ENCODE measurements around the gene ZNF253. TPM values are rescaled to one million over a fixed set of nuclear protein-coding genes. Genes with fewer than 3 reads are reported as not detected.

The ZNF253 gene
- polyA plus RNA-seq, 1 donor (not counting 4 experiments of a cell fraction or from before 2014, with no cell fraction given), result 2.3 TPM

DNA sequence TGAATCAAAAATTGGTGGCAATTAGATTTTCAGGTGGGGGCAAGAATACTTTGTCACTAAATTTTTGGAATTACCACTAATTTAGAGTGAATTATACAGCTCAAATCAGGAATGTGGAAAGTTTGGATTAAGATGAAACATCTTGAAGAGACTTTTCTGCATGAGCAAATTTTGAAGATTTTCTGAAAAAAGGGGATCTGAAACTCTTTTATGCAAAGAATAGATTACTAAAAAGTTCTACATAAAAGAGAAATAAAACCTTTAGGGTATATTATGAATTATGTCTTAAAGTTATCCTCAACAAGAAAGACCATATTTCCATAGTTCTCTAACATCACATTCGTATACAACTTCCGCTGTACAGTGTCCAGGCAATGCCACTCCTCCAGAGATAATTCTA lies 71.7 kb downstream of the ZNF253 start:
- H3K36me3 ChIP-seq (ENCODE audit: control insufficient read depth in 2 of 2, extremely low read depth in 1 of 2, insufficient read depth in 2 of 2, low read length in 2 of 2), result no peaks in the 10 kb centered on the region
- dilution Hi-C loops (cut with MboI; ENCODE audit: extremely low pct_ligation_motif_present, low sequenced_read_pairs), result no loop called here
- H3K9me3 ChIP-seq (ENCODE audit: control insufficient read depth, low read depth, low read length), result peaks cover 16% of the 10 kb centered on the region

DNA sequence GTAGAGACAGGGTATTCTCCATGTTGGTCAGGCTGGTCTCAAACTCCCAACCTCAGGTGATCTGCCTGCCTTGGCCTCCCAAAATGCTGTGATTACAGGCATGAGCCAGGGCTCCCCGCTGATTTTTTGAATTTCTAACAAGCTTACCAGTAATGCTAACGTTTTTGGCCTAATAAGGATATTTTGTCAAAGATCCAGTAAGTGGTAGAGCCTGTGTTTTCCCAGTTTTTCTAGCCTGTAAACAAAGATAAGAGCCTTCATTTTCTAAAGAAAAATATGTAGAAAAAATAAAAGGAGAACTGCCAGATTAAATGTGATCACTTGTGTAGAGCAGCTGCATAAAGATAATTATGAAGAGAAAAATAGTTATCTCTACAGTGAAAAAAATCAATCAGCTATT lies 72.8 kb downstream of the ZNF253 start:
- no peaks in the 10 kb centered on the region for H3K27me3 ChIP-seq (ENCODE audit: control insufficient read depth, extremely low read depth, insufficient read depth, low read length)
- FAIRE-seq (no peak), DNase-seq (ENCODE audit: low read depth, low spot score) (no peak)
- H3K27ac ChIP-seq (ENCODE audit: control insufficient read depth, insufficient read depth, low read length), result no peak overlapping the region
- peaks cover 16% of the 10 kb centered on the region for H3K9me3 ChIP-seq (ENCODE audit: control insufficient read depth, low read depth, low read length)
- no peaks in the 10 kb centered on the region for H3K4me1 ChIP-seq (ENCODE audit: control insufficient read depth, extremely low read depth, insufficient read depth, low read length)
- dilution Hi-C loops (cut with MboI; ENCODE audit: extremely low pct_ligation_motif_present, low sequenced_read_pairs), result no loop called here
- H3K9ac ChIP-seq (ENCODE audit: control insufficient read depth, extremely low read depth, insufficient read depth, low read length), result no peak overlapping the region
- H2AFZ ChIP-seq (ENCODE audit: control insufficient read depth, low read length), result no peak overlapping the region
- TF ChIP-seq, protein P1, sequence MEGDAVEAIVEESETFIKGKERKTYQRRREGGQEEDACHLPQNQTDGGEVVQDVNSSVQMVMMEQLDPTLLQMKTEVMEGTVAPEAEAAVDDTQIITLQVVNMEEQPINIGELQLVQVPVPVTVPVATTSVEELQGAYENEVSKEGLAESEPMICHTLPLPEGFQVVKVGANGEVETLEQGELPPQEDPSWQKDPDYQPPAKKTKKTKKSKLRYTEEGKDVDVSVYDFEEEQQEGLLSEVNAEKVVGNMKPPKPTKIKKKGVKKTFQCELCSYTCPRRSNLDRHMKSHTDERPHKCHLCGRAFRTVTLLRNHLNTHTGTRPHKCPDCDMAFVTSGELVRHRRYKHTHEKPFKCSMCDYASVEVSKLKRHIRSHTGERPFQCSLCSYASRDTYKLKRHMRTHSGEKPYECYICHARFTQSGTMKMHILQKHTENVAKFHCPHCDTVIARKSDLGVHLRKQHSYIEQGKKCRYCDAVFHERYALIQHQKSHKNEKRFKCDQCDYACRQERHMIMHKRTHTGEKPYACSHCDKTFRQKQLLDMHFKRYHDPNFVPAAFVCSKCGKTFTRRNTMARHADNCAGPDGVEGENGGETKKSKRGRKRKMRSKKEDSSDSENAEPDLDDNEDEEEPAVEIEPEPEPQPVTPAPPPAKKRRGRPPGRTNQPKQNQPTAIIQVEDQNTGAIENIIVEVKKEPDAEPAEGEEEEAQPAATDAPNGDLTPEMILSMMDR (optimal IDR thresholded peaks at IDR 0.05 in 1 of 3, IDR thresholded peaks at IDR 0.05 in 1 of 3, conservative IDR thresholded peaks at IDR 0.05 in 1 of 3; ENCODE audit: extremely low read depth in 1 of 3, insufficient read depth in 2 of 3, low read length in 3 of 3), result no peak
- no peak for TF ChIP-seq EZH2 (IDR thresholded peaks at IDR 0.05; ENCODE audit: low read length)
- H4K20me1 ChIP-seq (ENCODE audit: control insufficient read depth, extremely low read depth, insufficient read depth, low read length), result no peaks in the 10 kb centered on the region
- no peaks in the 10 kb centered on the region for H3K9me1 ChIP-seq (ENCODE audit: control insufficient read depth, extremely low read depth, insufficient read depth, low read length)
- H3K36me3 ChIP-seq (ENCODE audit: control insufficient read depth in 2 of 2, extremely low read depth in 1 of 2, insufficient read depth in 2 of 2, low read length in 2 of 2), result no peaks in the 10 kb centered on the region
- no peak overlapping the region for H3K4me3 ChIP-seq (ENCODE audit: control insufficient read depth in 2 of 3, extremely low read depth in 1 of 3, insufficient read depth in 2 of 3, low read depth in 1 of 3, low read length in 3 of 3)
- H3K79me2 ChIP-seq (ENCODE audit: control insufficient read depth, insufficient read depth, low read length), result no peaks in the 10 kb centered on the region
- no peak overlapping the region for H3K4me2 ChIP-seq (ENCODE audit: control insufficient read depth, extremely low read depth, insufficient read depth, low read depth, low read length)

More for the DNA sequence above, 71.7 kb downstream of the ZNF253 start:
- Histone ChIP-seq H3K27me3 (ENCODE audit: control insufficient read depth, extremely low read depth, insufficient read depth, low read length) (no peaks in the 10 kb centered on the region), H3K4me2 (ENCODE audit: control insufficient read depth, extremely low read depth, insufficient read depth, low read depth, low read length) (no peak overlapping the region), H4K20me1 (ENCODE audit: control insufficient read depth, extremely low read depth, insufficient read depth, low read length) (no peaks in the 10 kb centered on the region), H3K4me1 (ENCODE audit: control insufficient read depth, extremely low read depth, insufficient read depth, low read length) (no peaks in the 10 kb centered on the region), H3K9me1 (ENCODE audit: control insufficient read depth, extremely low read depth, insufficient read depth, low read length) (no peaks in the 10 kb centered on the region), H3K4me3 (ENCODE audit: control insufficient read depth in 2 of 3, extremely low read depth in 1 of 3, insufficient read depth in 2 of 3, low read depth in 1 of 3, low read length in 3 of 3) (no peak overlapping the region), H3K79me2 (ENCODE audit: control insufficient read depth, insufficient read depth, low read length) (no peaks in the 10 kb centered on the region), H2AFZ (ENCODE audit: control insufficient read depth, low read length) (no peak overlapping the region), H3K9ac (ENCODE audit: control insufficient read depth, extremely low read depth, insufficient read depth, low read length) (no peak overlapping the region), H3K27ac (ENCODE audit: control insufficient read depth, insufficient read depth, low read length) (no peak overlapping the region)
- TF ChIP-seq, protein P1 (optimal IDR thresholded peaks at IDR 0.05 in 1 of 3, IDR thresholded peaks at IDR 0.05 in 1 of 3, conservative IDR thresholded peaks at IDR 0.05 in 1 of 3; ENCODE audit: extremely low read depth in 1 of 3, insufficient read depth in 2 of 3, low read length in 3 of 3), result no peak
- no peak for TF ChIP-seq EZH2 (IDR thresholded peaks at IDR 0.05; ENCODE audit: low read length)
- FAIRE-seq, result no peak
- no peak for DNase-seq (ENCODE audit: low read depth, low spot score)
